Measurements from ENCODE around the gene CACNA1C.

- TF ChIP-seq CTCF (IDR thresholded peaks at IDR 0.05), result no peak
- no peak for TF ChIP-seq POLR2A (IDR thresholded peaks at IDR 0.05)
Observed at GRCh38 chr12:2494486-2495192, 441.9 kb downstream of the CACNA1C start.
